Stomach (tissue), 9 donors: ENCODE data around the gene CRIM1. TPM values are rescaled to one million over a fixed set of nuclear protein-coding genes. Genes with fewer than 3 reads are reported as not detected.

Source experiments
- DNase-seq, 2 donors: peaks; one replicate each; pipeline versions ENCODE4 v3.0.0 to v3.0.0-alpha.2; 2013 to 2019
- H3K27ac ChIP-seq, 5 donors: fragments of 200-600 bp in 4 of 5; sonication (generic) in 4 of 5; one replicate each; pipeline ENCODE4 v1.5.1; 2013 to 2019; ENCODE audit warnings: mild to moderate bottlenecking in 1 of 5, moderate library complexity in 1 of 5
- H3K27me3 ChIP-seq, 3 donors: fragments of 200-600 bp; sonication (generic); one replicate each; pipeline ENCODE4 v1.5.1; 2017 to 2019; ENCODE audit warnings: mixed run types in 1 of 3
- H3K36me3 ChIP-seq, 4 donors: fragments of 200-600 bp; sonication (generic); 1 replicate in 3 of 4; 2 replicates in 1 of 4; pipeline ENCODE4 v1.5.1; 2016 to 2019
- H3K4me1 ChIP-seq, 4 donors: fragments of 200-600 bp; sonication (generic); one replicate each; pipeline ENCODE4 v1.5.1; 2016 to 2019
- H3K4me3 ChIP-seq, 4 donors: fragments of 200-600 bp; sonication (generic) in 3 of 4; one replicate each; pipeline ENCODE4 v1.5.1; 2016 to 2019; ENCODE audit warnings: mild to moderate bottlenecking in 1 of 4
- H3K9me3 ChIP-seq, 4 donors: fragments of 200-600 bp; sonication (generic); one replicate each; pipeline ENCODE4 v1.5.1; 2016 to 2019
- EP300 ChIP-seq: sonication (generic); formaldehyde crosslinking; IDR thresholded peaks from one replicate; pipeline ENCODE4 v1.6.1; 2017; ENCODE audit warnings: antibody characterized with exemption
- POLR2A ChIP-seq, 4 donors: fragments of 450-650 bp; IDR thresholded peaks; one replicate each; pipeline ENCODE4 v1.6.1; 2016; ENCODE audit warnings: antibody characterized with exemption in 4 of 4, control low read depth in 2 of 4, mild to moderate bottlenecking in 1 of 4, moderate library complexity in 1 of 4
- POLR2AphosphoS5 ChIP-seq, 3 donors: sonication (generic); formaldehyde crosslinking; IDR thresholded peaks; one replicate each; pipeline ENCODE4 v1.6.1; 2016; ENCODE audit warnings: antibody characterized with exemption in 3 of 3
- WGBS, 5 donors: extraction: QIAGEN DNeasy Blood & Tissue Kit in 3 of 5; methylation state at CpG; one replicate each; pipeline versions ENCODE4 v1.1.5 to v1.1.7; 2013 to 2018; 5-methylcytosine and 5-hydroxymethylcytosine counted together
- intact Hi-C: fragments of 100-400 bp; cut with DNase I; formaldehyde crosslinking; loops from one replicate; pipeline ENCODE4 v1.15.1; 2023; ENCODE audit warnings: low total_unique reads
- polyA plus RNA-seq, 3 donors: library from polyadenylated mRNA; stranded (reverse); fragments of 200-250 nt; gene quantifications; one replicate each; pipeline ENCODE4 v1.2.3, GENCODE V29; 2013
- total RNA-seq, 5 donors: library from RNA; depleted of rRNA; stranded (reverse); fragments of >200 nt; gene quantifications; one replicate each; pipeline versions ENCODE4 v1.1.0 to v1.2.3, GENCODE V29; 2014 to 2016
- TF ChIP-seq, protein P1 (sequence below), 7 experiments: fragments of 450-650 bp in 4 of 7; fragments of 200-600 bp in 3 of 7; sonication (generic) in 3 of 7; IDR thresholded peaks; one replicate each; pipeline ENCODE4 v1.5.1; 2016 to 2019; ENCODE audit warnings: antibody characterized with exemption in 7 of 7, control low read depth in 2 of 7, mild to moderate bottlenecking in 1 of 7
- donor health status: healthy with polysubstance abuse.
- donor health status: Bipolar disorder and iron deficiency.
- donor health status: healthy.

Gene CRIM1
- total and polyA plus RNA-seq, 8 donors, result 3.1 to 158 (median 50.7) TPM

- no peak overlapping the region for H3K27ac ChIP-seq
- TF ChIP-seq POLR2AphosphoS5 (IDR thresholded peaks at IDR 0.05), result no peak
- no peak for TF ChIP-seq EP300
- no peaks in the 10 kb centered on the region for H3K9me3 ChIP-seq
- H3K36me3 ChIP-seq, result no peaks in the 10 kb centered on the region
- no peak overlapping the region for H3K4me3 ChIP-seq
- H3K27me3 ChIP-seq, result no peaks in the 10 kb centered on the region
- peaks cover 4 to 34% (median 18%) of the 10 kb centered on the region in 4 donors for H3K4me1 ChIP-seq
- intact Hi-C loops, result no loop called here
- DNase-seq, result no peak
- 76 to 89% (median 88%) methylated on average over 2 of the region's 2 CpGs for WGBS, 5 donors
Observed at GRCh38 chr2:36384454-36384853, 28.9 kb downstream of the CRIM1 start.

- H3K4me1 ChIP-seq, result peaks cover 10 to 37% (median 23%) of the 10 kb centered on the region in 4 donors
- TF ChIP-seq POLR2AphosphoS5 (IDR thresholded peaks at IDR 0.05), result no peak
- TF ChIP-seq, protein P1, sequence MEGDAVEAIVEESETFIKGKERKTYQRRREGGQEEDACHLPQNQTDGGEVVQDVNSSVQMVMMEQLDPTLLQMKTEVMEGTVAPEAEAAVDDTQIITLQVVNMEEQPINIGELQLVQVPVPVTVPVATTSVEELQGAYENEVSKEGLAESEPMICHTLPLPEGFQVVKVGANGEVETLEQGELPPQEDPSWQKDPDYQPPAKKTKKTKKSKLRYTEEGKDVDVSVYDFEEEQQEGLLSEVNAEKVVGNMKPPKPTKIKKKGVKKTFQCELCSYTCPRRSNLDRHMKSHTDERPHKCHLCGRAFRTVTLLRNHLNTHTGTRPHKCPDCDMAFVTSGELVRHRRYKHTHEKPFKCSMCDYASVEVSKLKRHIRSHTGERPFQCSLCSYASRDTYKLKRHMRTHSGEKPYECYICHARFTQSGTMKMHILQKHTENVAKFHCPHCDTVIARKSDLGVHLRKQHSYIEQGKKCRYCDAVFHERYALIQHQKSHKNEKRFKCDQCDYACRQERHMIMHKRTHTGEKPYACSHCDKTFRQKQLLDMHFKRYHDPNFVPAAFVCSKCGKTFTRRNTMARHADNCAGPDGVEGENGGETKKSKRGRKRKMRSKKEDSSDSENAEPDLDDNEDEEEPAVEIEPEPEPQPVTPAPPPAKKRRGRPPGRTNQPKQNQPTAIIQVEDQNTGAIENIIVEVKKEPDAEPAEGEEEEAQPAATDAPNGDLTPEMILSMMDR (IDR thresholded peaks at IDR 0.05), result no peak
- TF ChIP-seq EP300, result no peak
- TF ChIP-seq POLR2A (IDR thresholded peaks at IDR 0.05), result no peak
- no peaks in the 10 kb centered on the region for H3K9me3 ChIP-seq
- no peak overlapping the region for H3K27ac ChIP-seq
- H3K36me3 ChIP-seq, result no peaks in the 10 kb centered on the region
- WGBS, 5 donors, result 90 to 94% (median 91%) methylated on average over 3 of the region's 3 CpGs
- no peak overlapping the region for H3K4me3 ChIP-seq
- DNase-seq, result no peak
- no peaks in the 10 kb centered on the region for H3K27me3 ChIP-seq
- intact Hi-C loops, result no loop called here
Observed at GRCh38 chr2:36385603-36386002, 30.0 kb downstream of the CRIM1 start.

DNA sequence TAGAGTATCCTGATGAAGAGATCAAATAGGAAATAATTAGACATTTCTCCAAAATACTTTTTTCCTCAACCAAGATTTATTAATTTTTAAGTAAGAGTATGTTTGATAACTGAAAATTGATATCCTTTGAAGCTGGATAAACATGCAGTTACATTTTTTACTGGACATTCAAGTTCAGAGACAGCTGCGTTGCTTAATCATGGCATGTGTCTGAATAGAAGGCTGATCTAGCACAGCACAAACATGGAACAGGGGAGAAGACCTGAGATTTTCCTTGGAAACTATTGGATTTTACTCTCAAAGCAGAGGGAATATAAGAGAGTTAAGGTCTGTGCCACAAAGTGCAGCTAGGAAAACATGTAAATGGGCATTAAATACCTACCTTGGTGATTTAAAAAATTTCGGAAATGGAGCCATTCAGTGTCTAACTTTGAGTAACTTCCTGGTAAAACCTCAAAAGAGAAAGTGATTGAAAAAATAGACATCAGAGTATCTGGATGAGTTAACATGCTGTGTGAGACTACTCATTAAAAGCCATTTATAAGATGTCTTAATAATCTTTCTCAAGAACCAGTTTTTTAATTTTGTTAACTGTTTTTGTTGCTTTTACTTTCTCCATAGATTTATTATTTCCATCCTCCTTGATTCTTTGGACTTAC, 31.8 kb downstream of the CRIM1 start:
- H3K4me1 ChIP-seq, result peaks cover 10 to 28% (median 18%) of the 10 kb centered on the region in 4 donors
- no peaks in the 10 kb centered on the region for H3K36me3 ChIP-seq
- H3K4me3 ChIP-seq, result no peak overlapping the region
- DNase-seq, result no peak
- intact Hi-C loops, result no loop called here
- TF ChIP-seq POLR2A (IDR thresholded peaks at IDR 0.05), result no peak
- TF ChIP-seq POLR2AphosphoS5 (IDR thresholded peaks at IDR 0.05), result no peak
- no peak for TF ChIP-seq EP300
- TF ChIP-seq, protein P1 (IDR thresholded peaks at IDR 0.05), result no peak
- 61 to 79% (median 75%) methylated on average over 2 of the region's 2 CpGs for WGBS, 5 donors
- H3K27me3 ChIP-seq, result no peaks in the 10 kb centered on the region
- no peak overlapping the region for H3K27ac ChIP-seq
- H3K9me3 ChIP-seq, result no peaks in the 10 kb centered on the region

DNA sequence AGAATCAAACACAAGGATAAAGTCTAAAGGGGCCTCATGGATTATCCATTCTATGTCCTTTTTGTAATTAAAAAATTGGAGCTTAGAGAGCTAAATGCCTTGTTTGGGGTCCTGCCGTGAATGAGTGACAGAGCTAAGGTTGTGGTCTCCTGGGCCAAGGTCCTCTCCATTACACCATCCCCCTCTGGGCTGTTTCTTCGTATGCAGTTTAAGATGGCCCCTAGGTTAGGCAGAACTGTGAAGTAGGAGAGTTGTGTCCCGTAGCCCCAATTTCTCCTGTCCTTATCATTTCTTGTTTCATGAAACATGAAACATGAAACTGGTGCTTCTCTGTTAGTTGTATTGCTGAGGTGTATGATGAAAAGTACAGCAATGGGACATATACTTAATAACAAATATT, 32.9 kb downstream of the CRIM1 start:
- 93 to 96% (median 95%) methylated on average over 3 of the region's 3 CpGs for WGBS, 5 donors
- no peaks in the 10 kb centered on the region for H3K36me3 ChIP-seq
- no peak for DNase-seq
- H3K27me3 ChIP-seq, result no peaks in the 10 kb centered on the region
- TF ChIP-seq, protein P1 (IDR thresholded peaks at IDR 0.05), result no peak
- TF ChIP-seq EP300 (no peak), POLR2AphosphoS5 (IDR thresholded peaks at IDR 0.05) (no peak), POLR2A (IDR thresholded peaks at IDR 0.05) (no peak)
- intact Hi-C loops, result no loop called here
- H3K9me3 ChIP-seq, result no peaks in the 10 kb centered on the region
- peak overlapping the region in 1 of 5 donors; percentile 38 for H3K27ac ChIP-seq
- H3K4me1 ChIP-seq, result peaks cover 10 to 35% (median 18%) of the 10 kb centered on the region in 4 donors
- H3K4me3 ChIP-seq, result no peak overlapping the region

DNA sequence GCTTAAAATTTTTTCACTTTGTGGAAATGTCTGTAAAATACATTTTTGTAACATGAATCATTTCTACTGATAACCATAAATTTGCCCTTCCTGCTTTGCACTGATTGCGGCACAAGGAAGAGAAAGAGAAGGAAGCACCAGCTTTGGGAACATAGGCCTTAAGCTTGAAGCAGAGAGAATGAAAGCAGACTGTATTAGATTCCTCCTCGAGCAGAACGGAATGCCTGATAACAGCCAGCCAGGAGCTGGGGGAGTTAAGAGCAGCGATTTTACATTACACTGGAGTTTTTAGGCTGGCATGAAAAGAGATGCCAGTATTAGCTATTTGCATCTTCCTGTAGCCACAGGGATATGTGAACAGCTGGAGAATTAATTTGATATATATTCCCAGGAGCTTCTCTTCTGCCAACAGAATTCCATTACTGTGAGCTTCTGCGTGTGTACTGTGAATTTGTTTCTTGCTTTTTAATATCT, 33.5 kb downstream of the CRIM1 start:
- intact Hi-C loops, result no loop called here
- Histone ChIP-seq H3K27me3 (no peaks in the 10 kb centered on the region), H3K27ac (peak overlapping the region in 3 of 5 donors; percentile 13 to 47 (median 38)), H3K4me3 (no peak overlapping the region), H3K9me3 (no peaks in the 10 kb centered on the region), H3K36me3 (no peaks in the 10 kb centered on the region), H3K4me1 (peaks cover 10 to 41% (median 18%) of the 10 kb centered on the region in 4 donors)
- DNase-seq, result peak in 1 of 2 donors; percentile 55
- WGBS, 5 donors, result 29 to 40% (median 34%) methylated on average over 5 of the region's 5 CpGs
- TF ChIP-seq POLR2A (IDR thresholded peaks at IDR 0.05), result no peak
- peak in 1 of 3 donors; percentile 44 for TF ChIP-seq POLR2AphosphoS5 (IDR thresholded peaks at IDR 0.05)
- TF ChIP-seq, protein P1 (IDR thresholded peaks at IDR 0.05), result no peak
- no peak for TF ChIP-seq EP300
